Prostate gland (tissue), 2 donors: ENCODE results near the gene CRYBB2. TPM values are rescaled to one million over a fixed set of nuclear protein-coding genes. Genes with fewer than 3 reads are reported as not detected.
"Not testable (repeated sequence)": the region's sequence is repeated elsewhere in the genome, so short reads cannot be mapped to it uniquely, and the experiment has no call there.

Experiments
- DNase-seq: peaks from one replicate; pipeline ENCODE4 v3.0.0-alpha.2; 2019; ENCODE audit warnings: low spot score
- H3K27ac ChIP-seq, 2 donors: fragments of 200-600 bp; sonication (generic); 2 replicates each; pipeline ENCODE4 v1.5.1; 2017 to 2019
- H3K27me3 ChIP-seq: fragments of 200-600 bp; sonication (generic); replicated peaks from 2 replicates; pipeline ENCODE4 v1.5.1; 2019; ENCODE audit not compliant: insufficient read depth
- H3K36me3 ChIP-seq, 2 donors: fragments of 200-600 bp; sonication (generic); 1 replicate in 1 of 2; 2 replicates in 1 of 2; pipeline versions ENCODE4 v1.5.1 to v1.8.1; 2017 to 2019
- H3K4me1 ChIP-seq: fragments of 200-600 bp; sonication (generic); replicated peaks from 2 replicates; pipeline ENCODE4 v1.5.1; 2019
- H3K4me3 ChIP-seq, 2 donors: fragments of 200-600 bp; sonication (generic); 2 replicates each; pipeline ENCODE4 v1.5.1; 2017 to 2019
- H3K9me3 ChIP-seq: fragments of 200-600 bp; sonication (generic); 2 replicates; pipeline ENCODE4 v1.5.1; 2017
- POLR2A ChIP-seq: fragments of 450-650 bp; IDR thresholded peaks from one replicate; pipeline ENCODE4 v1.6.1; 2016; ENCODE audit warnings: antibody characterized with exemption, mild to moderate bottlenecking
- POLR2AphosphoS5 ChIP-seq: sonication (generic); formaldehyde crosslinking; IDR thresholded peaks from one replicate; pipeline ENCODE4 v1.6.1; 2017; ENCODE audit warnings: antibody characterized with exemption
- WGBS: methylation state at CpG from one replicate; pipeline ENCODE4 v1.1.5; 2018; 5-methylcytosine and 5-hydroxymethylcytosine counted together
- intact Hi-C: fragments of 100-400 bp; cut with DNase I; formaldehyde crosslinking; loops from one replicate; pipeline ENCODE4 v1.14.2; 2022
- total RNA-seq, 2 donors: library from RNA; depleted of rRNA; stranded (reverse); fragments of >200 nt; gene quantifications; one replicate each; pipeline ENCODE4 v1.1.0, GENCODE V29; 2016
- TF ChIP-seq, protein P1 (sequence below), 4 experiments: fragments of 200-600 bp in 2 of 4; fragments of 450-650 bp in 2 of 4; sonication (generic) in 2 of 4; IDR thresholded peaks; 1 replicate in 3 of 4; 2 replicates in 1 of 4; pipeline ENCODE4 v1.5.1; 2016 to 2019; ENCODE audit warnings: antibody characterized with exemption in 4 of 4, mild to moderate bottlenecking in 2 of 4, moderate library complexity in 2 of 4

The CRYBB2 gene
- total RNA-seq, 2 donors from 2014 or later = 1.9 TPM; not detected in 1

DNA sequence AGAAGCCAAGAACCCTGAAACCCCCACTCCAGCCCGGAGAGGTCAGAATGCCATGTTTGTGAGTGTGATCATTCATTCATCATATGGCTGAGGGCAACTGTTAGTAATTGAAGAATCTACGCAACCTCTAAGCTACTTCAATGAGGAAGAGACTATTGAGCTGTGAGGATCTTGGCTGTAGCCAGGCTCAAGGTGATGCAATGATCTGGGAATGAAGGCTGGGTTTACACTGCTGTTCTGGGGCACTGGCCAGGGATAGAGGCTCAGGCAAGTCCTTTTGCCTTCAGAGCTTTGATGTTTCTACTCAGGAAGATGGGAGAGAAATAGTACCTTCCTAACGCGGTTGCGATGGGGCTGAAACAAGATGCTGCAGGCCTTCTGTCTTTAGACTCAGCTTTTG, 12.9 kb downstream of the CRYBB2 start:
- no peaks in the 10 kb centered on the region for H3K27me3 ChIP-seq
- 46% methylated on average over 5 of the region's 5 CpGs for WGBS
- intact Hi-C loops = no loop called here
- H3K4me3 ChIP-seq = no peak overlapping the region
- H3K9me3 ChIP-seq = no peaks in the 10 kb centered on the region
- no peaks in the 10 kb centered on the region for H3K36me3 ChIP-seq
- DNase-seq = no peak
- H3K4me1 ChIP-seq = no peaks in the 10 kb centered on the region
- H3K27ac ChIP-seq = no peak overlapping the region
- TF ChIP-seq, protein P1, sequence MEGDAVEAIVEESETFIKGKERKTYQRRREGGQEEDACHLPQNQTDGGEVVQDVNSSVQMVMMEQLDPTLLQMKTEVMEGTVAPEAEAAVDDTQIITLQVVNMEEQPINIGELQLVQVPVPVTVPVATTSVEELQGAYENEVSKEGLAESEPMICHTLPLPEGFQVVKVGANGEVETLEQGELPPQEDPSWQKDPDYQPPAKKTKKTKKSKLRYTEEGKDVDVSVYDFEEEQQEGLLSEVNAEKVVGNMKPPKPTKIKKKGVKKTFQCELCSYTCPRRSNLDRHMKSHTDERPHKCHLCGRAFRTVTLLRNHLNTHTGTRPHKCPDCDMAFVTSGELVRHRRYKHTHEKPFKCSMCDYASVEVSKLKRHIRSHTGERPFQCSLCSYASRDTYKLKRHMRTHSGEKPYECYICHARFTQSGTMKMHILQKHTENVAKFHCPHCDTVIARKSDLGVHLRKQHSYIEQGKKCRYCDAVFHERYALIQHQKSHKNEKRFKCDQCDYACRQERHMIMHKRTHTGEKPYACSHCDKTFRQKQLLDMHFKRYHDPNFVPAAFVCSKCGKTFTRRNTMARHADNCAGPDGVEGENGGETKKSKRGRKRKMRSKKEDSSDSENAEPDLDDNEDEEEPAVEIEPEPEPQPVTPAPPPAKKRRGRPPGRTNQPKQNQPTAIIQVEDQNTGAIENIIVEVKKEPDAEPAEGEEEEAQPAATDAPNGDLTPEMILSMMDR (IDR thresholded peaks at IDR 0.05) = no peak
- TF ChIP-seq POLR2AphosphoS5 = no peak
- TF ChIP-seq POLR2A = no peak

DNA sequence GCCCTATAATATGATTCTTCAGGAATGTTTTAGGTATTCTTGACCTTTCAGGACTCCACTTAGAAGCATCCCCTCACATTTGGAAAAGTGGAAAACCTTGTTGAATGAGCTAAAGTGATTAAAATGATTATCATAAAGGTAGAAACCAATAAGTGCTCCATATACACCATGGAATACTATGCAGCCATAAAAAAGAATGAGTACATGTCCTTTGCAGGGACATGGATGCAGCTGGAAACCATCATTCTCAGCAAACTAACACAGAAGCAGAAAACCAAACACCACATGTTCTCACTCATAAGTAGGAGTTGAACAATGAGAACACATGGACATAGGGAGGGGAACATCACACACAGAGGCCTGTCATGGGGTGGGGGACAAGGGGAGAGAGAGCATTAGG, 14.3 kb downstream of the CRYBB2 start:
- H3K27me3 ChIP-seq, H3K4me1 ChIP-seq, H3K9me3 ChIP-seq, H3K4me3 ChIP-seq, DNase-seq, intact Hi-C loops, H3K27ac ChIP-seq, H3K36me3 ChIP-seq: not testable (repeated sequence)

DNA sequence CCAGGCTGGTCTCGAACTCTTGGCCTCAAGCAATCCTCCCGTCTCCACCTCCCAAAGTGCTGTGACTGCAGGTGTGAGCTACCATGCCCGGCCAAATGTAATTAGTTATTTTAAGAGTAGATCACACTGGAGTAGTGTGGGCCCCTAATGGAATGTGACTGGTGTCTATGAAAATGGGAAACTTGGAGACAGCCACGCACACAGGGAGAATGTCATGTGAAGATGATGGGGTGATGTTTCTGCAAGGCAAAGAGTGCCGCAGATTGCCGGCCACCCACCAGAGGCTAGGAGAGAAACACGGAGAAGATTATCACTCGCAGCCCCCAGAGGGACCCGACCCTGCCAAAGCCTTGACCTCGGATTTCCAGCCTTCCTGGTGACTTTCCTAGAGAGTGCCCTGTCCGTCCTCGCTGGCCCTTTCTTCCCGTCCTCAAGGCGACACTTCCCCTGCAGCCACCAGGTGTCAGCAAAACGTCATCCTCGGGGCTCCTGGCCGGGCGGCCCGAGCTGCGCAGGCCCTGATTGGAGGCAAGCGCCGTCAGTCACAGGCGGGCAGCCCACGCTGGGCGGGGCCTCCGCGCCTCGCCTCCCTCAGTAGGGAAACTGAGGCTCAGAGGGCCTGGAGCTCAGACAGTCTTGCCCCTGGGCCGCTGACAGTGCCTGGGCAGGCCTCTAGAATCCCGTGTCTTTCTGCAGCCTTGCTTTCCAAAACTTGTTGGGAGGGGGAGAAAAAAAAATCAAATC, 16.3 kb downstream of the CRYBB2 start:
- Histone ChIP-seq H3K4me1 (no peaks in the 10 kb centered on the region), H3K9me3 (no peaks in the 10 kb centered on the region), H3K27me3 (no peaks in the 10 kb centered on the region), H3K4me3 (no peak overlapping the region), H3K27ac (no peak overlapping the region), H3K36me3 (no peaks in the 10 kb centered on the region)
- TF ChIP-seq, protein P1 (IDR thresholded peaks at IDR 0.05) = peak in 3 of 4 experiments; percentile 62 to 77 (median 76)
- no peak for TF ChIP-seq POLR2A
- intact Hi-C loops = no loop called here
- peak; percentile 79 for DNase-seq
- 18% methylated on average over 30 of the region's 30 CpGs for WGBS

DNA sequence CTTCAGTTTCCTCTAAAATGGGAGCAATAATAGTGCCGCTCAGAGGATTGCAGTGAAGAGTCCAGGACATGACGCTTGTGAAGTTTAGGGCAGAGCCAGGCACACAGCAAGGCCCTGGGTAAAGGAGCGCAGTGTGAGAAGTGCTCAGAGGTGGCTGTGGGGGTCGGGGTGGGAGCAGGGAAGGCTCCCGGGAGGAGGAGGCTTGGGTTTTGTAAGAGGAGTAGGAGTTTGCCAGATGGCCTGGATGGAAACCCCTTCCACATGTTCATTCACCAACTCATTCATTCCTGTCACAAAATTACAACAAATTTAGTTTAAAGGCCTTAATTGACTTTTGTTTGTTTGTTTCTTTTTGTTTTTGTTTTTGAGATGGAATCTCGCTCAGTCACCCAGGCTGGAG, 17.0 kb downstream of the CRYBB2 start:
- H3K4me3 ChIP-seq = no peak overlapping the region
- no peak for DNase-seq
- no peaks in the 10 kb centered on the region for H3K36me3 ChIP-seq
- TF ChIP-seq, protein P1 (IDR thresholded peaks at IDR 0.05) = no peak
- TF ChIP-seq POLR2AphosphoS5 (no peak), POLR2A (no peak)
- WGBS = 89% methylated on average over 6 of the region's 6 CpGs
- no peaks in the 10 kb centered on the region for H3K4me1 ChIP-seq
- intact Hi-C loops = no loop called here
- H3K27ac ChIP-seq = no peak overlapping the region
- no peaks in the 10 kb centered on the region for H3K9me3 ChIP-seq
- H3K27me3 ChIP-seq = no peaks in the 10 kb centered on the region

DNA sequence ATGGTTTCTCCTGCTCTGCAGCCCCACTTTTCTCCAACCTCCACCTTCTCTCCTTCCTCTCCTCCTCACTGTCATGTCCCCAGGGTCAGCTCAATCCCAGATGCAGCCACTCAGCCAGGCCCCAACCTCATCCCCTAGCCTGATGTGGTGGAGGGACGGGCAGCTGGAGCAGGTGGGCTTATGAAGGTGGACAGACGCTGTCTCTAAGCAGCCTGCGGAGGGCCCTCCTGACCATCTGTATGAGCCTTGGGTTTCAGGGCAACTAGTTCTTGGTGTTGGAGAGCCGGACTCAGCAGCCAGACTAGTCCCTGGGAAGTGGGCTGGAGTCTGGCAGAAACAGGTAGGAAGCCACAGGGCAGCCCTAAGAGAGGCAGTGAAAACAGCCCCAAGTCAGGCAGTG, 18.1 kb downstream of the CRYBB2 start:
- intact Hi-C loops = no loop called here
- 85% methylated on average over 4 of the region's 4 CpGs for WGBS
- DNase-seq = no peak
- TF ChIP-seq POLR2AphosphoS5 (no peak), POLR2A (no peak)
- TF ChIP-seq, protein P1 (IDR thresholded peaks at IDR 0.05) = no peak
- Histone ChIP-seq H3K4me3 (no peak overlapping the region), H3K36me3 (no peaks in the 10 kb centered on the region), H3K9me3 (no peaks in the 10 kb centered on the region), H3K4me1 (no peaks in the 10 kb centered on the region), H3K27me3 (no peaks in the 10 kb centered on the region), H3K27ac (no peak overlapping the region)

DNA sequence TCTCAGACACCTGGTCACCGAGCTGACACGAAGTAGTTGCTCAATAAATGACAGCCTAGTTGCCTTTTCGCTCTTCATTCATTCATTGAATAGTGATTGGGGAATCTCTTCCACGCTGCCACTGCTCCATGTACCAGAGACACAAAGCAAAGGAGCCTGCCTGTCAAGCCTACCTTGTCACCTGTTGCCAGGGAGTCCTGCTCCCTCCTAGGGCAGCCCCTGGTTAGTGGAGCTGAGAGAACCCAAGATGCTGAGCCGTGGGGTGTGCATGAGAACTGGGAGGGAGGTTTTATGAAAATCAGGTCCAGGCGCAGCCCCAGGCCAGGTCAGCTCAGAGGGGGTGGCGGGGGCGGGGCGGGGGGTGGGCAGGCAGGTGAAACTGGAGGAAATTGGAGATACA, 18.6 kb downstream of the CRYBB2 start:
- H3K4me3 ChIP-seq, H3K9me3 ChIP-seq, H3K27ac ChIP-seq, H3K27me3 ChIP-seq, DNase-seq, intact Hi-C loops, H3K36me3 ChIP-seq, H3K4me1 ChIP-seq: not testable (repeated sequence)
- WGBS = 70% methylated on average over 9 of the region's 9 CpGs

DNA sequence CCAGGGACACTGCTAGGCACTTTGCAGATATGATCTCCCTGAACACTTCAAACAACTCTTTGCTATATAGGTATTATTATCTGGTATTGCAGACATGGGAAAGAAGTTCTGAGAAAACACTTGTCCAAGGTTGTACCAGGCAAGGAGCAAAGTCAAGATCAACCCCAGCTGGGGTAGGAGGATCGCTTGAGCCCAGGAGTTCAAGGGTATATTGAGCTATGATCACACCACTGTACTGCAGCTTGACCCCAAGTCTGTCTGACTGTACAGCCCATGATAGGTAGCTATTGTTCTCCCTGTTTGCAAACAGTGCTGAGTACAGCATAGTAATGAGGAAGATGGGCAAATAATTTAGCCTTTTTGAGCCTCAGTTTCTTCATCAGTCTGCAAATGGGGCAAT, 35.7 kb downstream of the CRYBB2 start:
- H3K9me3 ChIP-seq, H3K27me3 ChIP-seq, H3K4me3 ChIP-seq, DNase-seq, H3K27ac ChIP-seq, intact Hi-C loops, H3K36me3 ChIP-seq, H3K4me1 ChIP-seq: not testable (repeated sequence)
- 65% methylated on average over 1 of the region's 1 CpG for WGBS

DNA sequence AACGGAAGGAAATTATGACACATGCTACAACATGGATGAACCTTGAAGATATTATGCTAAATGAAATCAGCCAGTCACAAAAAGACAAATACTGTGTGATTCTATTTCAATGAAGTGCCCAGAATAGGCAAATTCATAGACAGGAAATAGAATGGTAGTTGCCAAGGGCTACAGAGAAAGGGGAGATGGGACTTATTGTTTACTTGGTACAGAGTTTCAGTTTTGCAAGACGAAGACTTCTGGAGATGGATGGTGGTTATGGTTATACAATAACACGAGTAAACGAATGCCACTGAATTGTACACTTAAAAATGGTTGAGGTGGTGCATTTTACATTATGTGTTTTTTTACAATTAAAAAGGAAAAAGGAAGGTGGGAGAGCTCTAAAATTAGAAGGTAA, 48.1 kb downstream of the CRYBB2 start:
- H3K4me3 ChIP-seq, H3K4me1 ChIP-seq, H3K9me3 ChIP-seq, H3K36me3 ChIP-seq, DNase-seq, intact Hi-C loops, H3K27me3 ChIP-seq, H3K27ac ChIP-seq: not testable (repeated sequence)
- WGBS = 71% methylated on average over 4 of the region's 4 CpGs

DNA sequence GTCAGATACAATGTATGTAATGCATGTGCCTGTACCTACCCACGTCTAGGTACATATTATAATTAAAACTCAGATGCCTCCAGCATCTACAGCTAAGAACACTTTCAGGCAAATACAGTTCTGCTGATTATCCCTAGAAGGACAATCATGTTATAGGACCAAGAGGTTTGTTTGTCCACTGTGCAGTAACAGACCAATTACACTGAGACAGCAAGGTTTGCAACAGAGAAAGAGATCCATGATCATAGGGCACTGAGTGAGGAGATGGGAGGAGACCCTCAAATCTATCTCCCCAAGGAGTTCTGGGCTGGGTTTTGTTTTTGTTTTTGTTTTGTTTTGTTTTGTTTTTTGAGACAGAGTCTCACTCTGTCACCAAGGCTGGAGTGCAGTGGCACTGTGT, 49.5 kb downstream of the CRYBB2 start:
- WGBS = 80% methylated on average over 1 of the region's 1 CpG
- H3K36me3 ChIP-seq, DNase-seq: not testable (repeated sequence)

More for the DNA sequence above, 49.5 kb downstream of the CRYBB2 start:
- H3K4me3 ChIP-seq, H3K9me3 ChIP-seq, H3K27ac ChIP-seq, H3K27me3 ChIP-seq, H3K4me1 ChIP-seq, intact Hi-C loops: not testable (repeated sequence)
